Right forelimb (tissue), 1 donor: ENCODE results near the gene KLRB1.
"Not testable (repeated sequence)": the region's sequence is repeated elsewhere in the genome, so short reads cannot be mapped to it uniquely, and the experiment has no call there.

Experiments used
- DNase-seq: peaks from one replicate; pipeline ENCODE4 v3.0.0-alpha.2; 2018

Gene KLRB1

GRCh38 chr12:9619411-9620179, 11.9 kb upstream of the KLRB1 start:
- DNase-seq, result no peak

- not testable (repeated sequence) for DNase-seq
Measured at GRCh38 chr12:9618906-9619305, 11.2 kb upstream of the KLRB1 start.

- no peak for DNase-seq
Measured at GRCh38 chr12:9617124-9617523, 9.4 kb upstream of the KLRB1 start.

- no peak for DNase-seq
Measured at GRCh38 chr12:9615420-9616136, 7.9 kb upstream of the KLRB1 start.

- DNase-seq, result not testable (repeated sequence)
Measured at GRCh38 chr12:9610606-9611005, 2.9 kb upstream of the KLRB1 start.

- DNase-seq, result no peak
Measured at GRCh38 chr12:9606736-9607372, 862 bp downstream of the KLRB1 start.

- no peak for DNase-seq
Measured at GRCh38 chr12:9606247-9606646, 1.5 kb downstream of the KLRB1 start.

- DNase-seq, result no peak
Measured at GRCh38 chr12:9605483-9605882, 2.2 kb downstream of the KLRB1 start.

GRCh38 chr12:9604287-9604686, 3.4 kb downstream of the KLRB1 start:
- DNase-seq, result no peak

GRCh38 chr12:9600426-9600825, 7.3 kb downstream of the KLRB1 start:
- DNase-seq, result not testable (repeated sequence)

- DNase-seq, result no peak
Measured at GRCh38 chr12:9598363-9598762, 9.4 kb downstream of the KLRB1 start.

GRCh38 chr12:9597365-9597764, 10.4 kb downstream of the KLRB1 start:
- DNase-seq, result no peak

- no peak for DNase-seq
Measured at GRCh38 chr12:9590441-9590840, 17.3 kb downstream of the KLRB1 start.

- no peak for DNase-seq
Measured at GRCh38 chr12:9588749-9589148, 19.0 kb downstream of the KLRB1 start.

GRCh38 chr12:9587987-9588600, 19.6 kb downstream of the KLRB1 start:
- no peak for DNase-seq

- DNase-seq, result not testable (repeated sequence)
Measured at GRCh38 chr12:9577729-9578128, 30.0 kb downstream of the KLRB1 start.

- not testable (repeated sequence) for DNase-seq
Measured at GRCh38 chr12:9567151-9567550, 40.6 kb downstream of the KLRB1 start.

- DNase-seq, result not testable (repeated sequence)
Measured at GRCh38 chr12:9566113-9566512, 41.6 kb downstream of the KLRB1 start.

GRCh38 chr12:9564418-9564817, 43.3 kb downstream of the KLRB1 start:
- not testable (repeated sequence) for DNase-seq

GRCh38 chr12:9562841-9563453, 44.8 kb downstream of the KLRB1 start:
- DNase-seq, result not testable (repeated sequence)

- DNase-seq, result not testable (repeated sequence)
Measured at GRCh38 chr12:9545489-9545888, 62.2 kb downstream of the KLRB1 start.
